Measurements from ENCODE around the gene GRAMD4. TPM values are rescaled to one million over a fixed set of nuclear protein-coding genes. Genes with fewer than 3 reads are reported as not detected.

The GRAMD4 gene
- total RNA-seq, 1 experiment from 2014 or later: 25.3 TPM

DNA sequence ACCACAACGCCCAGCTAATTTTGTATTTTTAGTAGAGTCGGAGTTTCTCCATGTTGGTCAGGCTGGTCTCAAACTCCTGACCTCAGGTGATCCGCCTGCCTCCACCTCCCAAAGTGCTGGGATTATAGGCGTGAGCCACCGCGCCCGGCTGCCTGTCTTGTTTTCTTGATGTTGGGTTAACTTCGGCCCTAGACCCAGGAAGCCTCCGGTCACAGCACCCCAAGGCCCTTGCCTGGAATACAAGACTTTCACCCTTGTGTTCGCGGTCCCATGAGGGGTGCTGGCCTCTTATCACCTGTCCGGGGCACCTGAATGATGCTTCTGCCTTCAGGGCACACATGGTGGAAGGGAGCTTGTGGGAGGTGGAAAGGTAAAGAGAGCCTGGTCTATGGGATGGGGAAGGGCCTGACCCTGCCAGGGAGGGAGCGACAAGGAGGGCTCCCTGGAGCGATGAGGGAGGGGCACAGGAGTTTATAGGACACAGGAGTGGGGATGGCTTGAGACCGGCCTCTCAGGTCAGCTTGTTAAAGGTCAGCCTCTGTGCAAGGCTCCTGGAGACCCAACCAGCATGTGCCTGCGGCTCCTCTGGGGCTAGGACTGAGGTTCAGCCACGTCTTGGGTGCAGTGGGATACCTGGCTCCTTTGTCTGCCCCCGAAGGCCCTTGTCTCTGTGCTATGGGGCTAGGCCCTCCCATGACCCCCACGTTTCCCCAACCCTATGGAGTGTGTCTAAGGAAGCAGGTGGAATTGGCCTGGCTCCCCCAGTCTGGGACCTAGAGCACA is 34.7 kb upstream of the GRAMD4 start:
- Histone ChIP-seq H3K9me2 (replicated peaks; ENCODE audit: low read length) (no peaks in the 10 kb centered on the region), H3K4me2 (ENCODE audit: low read length) (no peak overlapping the region), H3K9me3 (ENCODE audit: low read length) (no peaks in the 10 kb centered on the region), H3K79me2 (ENCODE audit: low read length) (peaks cover 7% of the 10 kb centered on the region; the same call in 1 of the 2 replicates), H3K4me1 (ENCODE audit: insufficient read depth, low read length) (no peaks in the 10 kb centered on the region), H2AFZ (ENCODE audit: low read length) (no peak overlapping the region), H3K27me3 (ENCODE audit: low read length) (no peaks in the 10 kb centered on the region), H3F3A (ENCODE audit: low read length, unreplicated experiment) (no peaks in the 10 kb centered on the region), H3K4me3 (ENCODE audit: low read length) (no peak overlapping the region), H3K27ac (ENCODE audit: low read length) (no peak overlapping the region), H3K9ac (ENCODE audit: low read length) (no peak overlapping the region), H3K36me3 (ENCODE audit: low read depth, low read length) (no peaks in the 10 kb centered on the region), H4K20me1 (ENCODE audit: low read length) (no peaks in the 10 kb centered on the region)
- DNase-seq: no peak
- no TSS peak for BruUV-seq (replicated peaks)
- ChIA-PET POLR2A (ENCODE audit: unreplicated experiment) (no interaction called here), CTCF (no interaction called here)
- intact Hi-C loops (cut with micrococcal nuclease): no loop called here
- no peak for ATAC-seq
- no peak for TF ChIP-seq EZH2phosphoT487 (IDR thresholded peaks at IDR 0.05; ENCODE audit: borderline replicate concordance, low read length)
- no peak for TF ChIP-seq EZH2 (IDR thresholded peaks at IDR 0.05; ENCODE audit: low read length, unreplicated experiment)
- TF ChIP-seq, protein P1, sequence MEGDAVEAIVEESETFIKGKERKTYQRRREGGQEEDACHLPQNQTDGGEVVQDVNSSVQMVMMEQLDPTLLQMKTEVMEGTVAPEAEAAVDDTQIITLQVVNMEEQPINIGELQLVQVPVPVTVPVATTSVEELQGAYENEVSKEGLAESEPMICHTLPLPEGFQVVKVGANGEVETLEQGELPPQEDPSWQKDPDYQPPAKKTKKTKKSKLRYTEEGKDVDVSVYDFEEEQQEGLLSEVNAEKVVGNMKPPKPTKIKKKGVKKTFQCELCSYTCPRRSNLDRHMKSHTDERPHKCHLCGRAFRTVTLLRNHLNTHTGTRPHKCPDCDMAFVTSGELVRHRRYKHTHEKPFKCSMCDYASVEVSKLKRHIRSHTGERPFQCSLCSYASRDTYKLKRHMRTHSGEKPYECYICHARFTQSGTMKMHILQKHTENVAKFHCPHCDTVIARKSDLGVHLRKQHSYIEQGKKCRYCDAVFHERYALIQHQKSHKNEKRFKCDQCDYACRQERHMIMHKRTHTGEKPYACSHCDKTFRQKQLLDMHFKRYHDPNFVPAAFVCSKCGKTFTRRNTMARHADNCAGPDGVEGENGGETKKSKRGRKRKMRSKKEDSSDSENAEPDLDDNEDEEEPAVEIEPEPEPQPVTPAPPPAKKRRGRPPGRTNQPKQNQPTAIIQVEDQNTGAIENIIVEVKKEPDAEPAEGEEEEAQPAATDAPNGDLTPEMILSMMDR (conservative IDR thresholded peaks at IDR 0.05; ENCODE audit: low read depth, low read length): no peak

DNA sequence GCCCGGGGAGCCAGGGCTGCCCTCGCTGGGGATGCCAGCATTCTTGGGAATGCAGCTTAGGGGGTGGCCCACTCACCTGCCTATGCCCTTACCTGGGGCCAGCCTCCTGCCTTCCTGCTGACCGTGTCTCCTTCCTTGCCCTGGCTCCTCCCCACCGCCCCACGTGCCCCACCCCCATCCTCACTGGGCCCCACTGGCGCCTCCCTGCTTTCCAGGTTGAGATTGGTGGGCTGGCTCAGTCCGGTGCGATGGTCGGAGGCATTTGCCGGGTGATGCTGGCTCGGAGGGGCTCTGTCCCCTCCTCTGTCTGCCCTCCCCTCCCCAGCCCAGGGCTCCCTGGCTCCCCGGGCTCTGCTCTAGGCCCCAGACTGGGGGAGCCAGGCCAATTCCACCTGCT is 34.1 kb upstream of the GRAMD4 start:
- Histone ChIP-seq H2AFZ (ENCODE audit: low read length) (no peak overlapping the region), H3K36me3 (ENCODE audit: low read depth, low read length) (no peaks in the 10 kb centered on the region), H3K9ac (ENCODE audit: low read length) (no peak overlapping the region), H4K20me1 (ENCODE audit: low read length) (no peaks in the 10 kb centered on the region), H3F3A (ENCODE audit: low read length, unreplicated experiment) (no peaks in the 10 kb centered on the region), H3K27me3 (ENCODE audit: low read length) (no peaks in the 10 kb centered on the region), H3K4me3 (ENCODE audit: low read length) (no peak overlapping the region), H3K4me2 (ENCODE audit: low read length) (no peak overlapping the region), H3K4me1 (ENCODE audit: insufficient read depth, low read length) (no peaks in the 10 kb centered on the region), H3K9me3 (ENCODE audit: low read length) (no peaks in the 10 kb centered on the region), H3K9me2 (replicated peaks; ENCODE audit: low read length) (no peaks in the 10 kb centered on the region), H3K79me2 (ENCODE audit: low read length) (peaks cover 6% of the 10 kb centered on the region; the same call in 1 of the 2 replicates), H3K27ac (ENCODE audit: low read length) (no peak overlapping the region)
- intact Hi-C loops (cut with micrococcal nuclease): no loop called here
- POLR2A ChIA-PET (ENCODE audit: unreplicated experiment): no interaction called here
- BruUV-seq (replicated peaks): no TSS peak
- DNase-seq (no peak), ATAC-seq (no peak)
- no peak for TF ChIP-seq EZH2 (IDR thresholded peaks at IDR 0.05; ENCODE audit: low read length, unreplicated experiment)
- TF ChIP-seq, protein P1 (conservative IDR thresholded peaks at IDR 0.05; ENCODE audit: low read depth, low read length): no peak
- no peak for TF ChIP-seq EZH2phosphoT487 (IDR thresholded peaks at IDR 0.05; ENCODE audit: borderline replicate concordance, low read length)
- CTCF ChIA-PET: no interaction called here

DNA sequence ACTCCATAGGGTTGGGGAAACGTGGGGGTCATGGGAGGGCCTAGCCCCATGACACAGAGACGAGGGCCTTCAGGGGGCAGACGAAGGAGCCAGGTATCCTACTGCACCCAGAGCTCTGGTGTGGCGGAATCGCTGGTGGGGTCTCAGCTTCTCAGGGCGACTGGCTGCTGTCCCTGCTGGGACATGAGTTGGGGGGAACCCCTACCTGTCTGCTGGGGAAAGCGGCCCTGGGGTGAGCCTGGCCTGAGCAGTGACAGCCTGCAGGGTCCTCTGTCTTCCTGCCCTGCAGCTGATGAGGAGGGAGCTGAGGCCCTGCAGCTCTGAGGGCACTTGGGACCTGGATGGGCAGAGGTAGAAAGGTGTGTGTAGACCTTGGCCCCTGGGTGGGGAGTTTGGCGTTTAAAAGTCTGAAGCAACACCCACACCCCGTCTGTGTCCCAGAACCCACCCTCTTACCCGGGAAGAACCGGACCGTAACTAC is 33.6 kb upstream of the GRAMD4 start:
- H3F3A ChIP-seq (ENCODE audit: low read length, unreplicated experiment): no peaks in the 10 kb centered on the region
- peaks cover 2% of the 10 kb centered on the region; the same call in 1 of the 2 replicates for H3K79me2 ChIP-seq (ENCODE audit: low read length)
- CTCF ChIA-PET: no interaction called here
- no peak for TF ChIP-seq EZH2phosphoT487 (IDR thresholded peaks at IDR 0.05; ENCODE audit: borderline replicate concordance, low read length)
- TF ChIP-seq, protein P1 (conservative IDR thresholded peaks at IDR 0.05; ENCODE audit: low read depth, low read length): no peak
- no peak for TF ChIP-seq EZH2 (IDR thresholded peaks at IDR 0.05; ENCODE audit: low read length, unreplicated experiment)
- no peak overlapping the region for H3K4me3 ChIP-seq (ENCODE audit: low read length)
- H3K9me3 ChIP-seq (ENCODE audit: low read length): no peaks in the 10 kb centered on the region
- BruUV-seq (replicated peaks): no TSS peak
- no peak overlapping the region for H2AFZ ChIP-seq (ENCODE audit: low read length)
- H3K4me2 ChIP-seq (ENCODE audit: low read length): no peak overlapping the region
- no peak overlapping the region for H3K27ac ChIP-seq (ENCODE audit: low read length)
- no peak overlapping the region for H3K9ac ChIP-seq (ENCODE audit: low read length)
- no peak for ATAC-seq
- no peaks in the 10 kb centered on the region for H3K36me3 ChIP-seq (ENCODE audit: low read depth, low read length)
- H4K20me1 ChIP-seq (ENCODE audit: low read length): no peaks in the 10 kb centered on the region
- no peaks in the 10 kb centered on the region for H3K9me2 ChIP-seq (replicated peaks; ENCODE audit: low read length)
- intact Hi-C loops (cut with micrococcal nuclease): no loop called here
- no peak for DNase-seq
- no peaks in the 10 kb centered on the region for H3K4me1 ChIP-seq (ENCODE audit: insufficient read depth, low read length)
- POLR2A ChIA-PET (ENCODE audit: unreplicated experiment): no interaction called here
- H3K27me3 ChIP-seq (ENCODE audit: low read length): no peaks in the 10 kb centered on the region
